GM18507 (cell line): ENCODE measurements around the gene SMIM14.
"Not testable (repeated sequence)": the region's sequence is repeated elsewhere in the genome, so short reads cannot be mapped to it uniquely, and the experiment has no call there.

Source experiments
- DNase-seq: peaks from one replicate; pipeline ENCODE4 v3.0.0; 2011; ENCODE audit warnings: low read depth; ENCODE audit not compliant: insufficient read length; ENCODE audit errors: extremely low spot score
- FAIRE-seq: peaks from 2 replicates; lab custom pipeline; 2011; peaks lifted over from hg19 to GRCh38; lab: Jason Lieb, UNC

SMIM14 gene

GRCh38 chr4:39638354-39639239, at the start of gene SMIM14:
TSS of gene SMIM14 (minus strand) at chr4:39638865. CDS start at chr4:39605145, 33,720 bp downstream.
- peak; percentile 94 for FAIRE-seq
- peak; percentile 78 for DNase-seq

GRCh38 chr4:39687014-39687413, 48.3 kb upstream of the SMIM14 start:
- FAIRE-seq (peak; percentile 67), DNase-seq (no peak)

- no peak for DNase-seq
- no peak for FAIRE-seq
Observed at GRCh38 chr4:39685990-39686389, 47.3 kb upstream of the SMIM14 start.

- FAIRE-seq (peak; percentile 69), DNase-seq (no peak)
Observed at GRCh38 chr4:39682138-39682537, 43.5 kb upstream of the SMIM14 start.

GRCh38 chr4:39681003-39681402, 42.3 kb upstream of the SMIM14 start:
- DNase-seq, FAIRE-seq: not testable (repeated sequence)

- not testable (repeated sequence) for FAIRE-seq, DNase-seq
Observed at GRCh38 chr4:39675681-39676080, 37.0 kb upstream of the SMIM14 start.

GRCh38 chr4:39670296-39670695, 31.6 kb upstream of the SMIM14 start:
- FAIRE-seq, DNase-seq: not testable (repeated sequence)

- no peak for FAIRE-seq
- no peak for DNase-seq
Observed at GRCh38 chr4:39668887-39669286, 30.2 kb upstream of the SMIM14 start.

GRCh38 chr4:39667706-39668105, 29.0 kb upstream of the SMIM14 start:
- DNase-seq: no peak
- FAIRE-seq: no peak

- DNase-seq: no peak
- FAIRE-seq: no peak
Observed at GRCh38 chr4:39664828-39665731, 26.4 kb upstream of the SMIM14 start.

- no peak for FAIRE-seq
Observed at GRCh38 chr4:39662683-39663082, 24.0 kb upstream of the SMIM14 start.

GRCh38 chr4:39660757-39661156, 22.1 kb upstream of the SMIM14 start:
- FAIRE-seq: no peak
- DNase-seq: no peak

More at GRCh38 chr4:39662683-39663082, 24.0 kb upstream of the SMIM14 start:
- DNase-seq: no peak

GRCh38 chr4:39660045-39660444, 21.4 kb upstream of the SMIM14 start:
- DNase-seq: no peak
- FAIRE-seq: no peak

- DNase-seq (no peak), FAIRE-seq (no peak)
Observed at GRCh38 chr4:39658756-39659155, 20.1 kb upstream of the SMIM14 start.

GRCh38 chr4:39657465-39657864, 18.8 kb upstream of the SMIM14 start:
- no peak for DNase-seq
- peak; percentile 90 for FAIRE-seq

- not testable (repeated sequence) for FAIRE-seq, DNase-seq
Observed at GRCh38 chr4:39656638-39657037, 18.0 kb upstream of the SMIM14 start.

- DNase-seq (no peak), FAIRE-seq (peak; percentile 70)
Observed at GRCh38 chr4:39655876-39656275, 17.2 kb upstream of the SMIM14 start.

GRCh38 chr4:39655211-39655610, 16.5 kb upstream of the SMIM14 start:
- FAIRE-seq (peak; percentile 21), DNase-seq (no peak)

- FAIRE-seq, DNase-seq: not testable (repeated sequence)
Observed at GRCh38 chr4:39651586-39651985, 12.9 kb upstream of the SMIM14 start.

- no peak for DNase-seq
- FAIRE-seq: no peak
Observed at GRCh38 chr4:39649639-39650265, 11.1 kb upstream of the SMIM14 start.
